HG03196 (cell line): ENCODE data around the gene NOXO1.
"Not testable (repeated sequence)": the region's sequence is repeated elsewhere in the genome, so short reads cannot be mapped to it uniquely, and the experiment has no call there.

ENCODE experiments used
- ATAC-seq: cut with Tn5 transposase; IDR thresholded peaks from one replicate; pipeline ENCODE4 v1.9.1; 2021; ENCODE audit not compliant: unreplicated experiment

The NOXO1 gene

DNA sequence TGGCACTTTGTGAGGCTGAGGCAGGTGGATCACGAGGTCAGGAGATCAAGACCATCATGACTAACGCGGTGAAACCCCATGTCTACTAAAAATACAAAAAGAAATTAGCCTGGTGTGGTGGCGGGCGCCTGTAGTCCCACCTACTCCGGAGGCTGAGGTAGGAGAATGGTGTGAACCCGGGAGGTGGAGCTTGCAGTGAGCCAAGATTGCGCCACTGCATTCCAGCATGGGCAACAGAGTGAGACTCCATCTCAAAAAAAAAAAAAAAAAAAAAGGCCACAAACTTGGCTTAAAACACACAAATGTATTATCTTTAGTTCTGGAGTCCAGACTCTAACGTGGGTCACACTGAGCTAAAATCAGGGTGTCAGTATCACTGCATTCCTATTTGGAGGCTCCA, 30.5 kb upstream of the NOXO1 start:
- ATAC-seq, result not testable (repeated sequence)

GRCh38 chr16:2009791-2010510, 28.7 kb upstream of the NOXO1 start, which contains the start of gene ZNF598:
Gene ZNF598 (minus strand): TSS chr16:2009821.
- ATAC-seq, result peak; percentile 70

GRCh38 chr16:2009164-2009711, 28.0 kb upstream of the NOXO1 start:
- ATAC-seq, result peak; percentile 38

- ATAC-seq, result peak; percentile 1
These were observed 27.4 kb upstream of the NOXO1 start for GRCh38 chr16:2008631-2009163.

DNA sequence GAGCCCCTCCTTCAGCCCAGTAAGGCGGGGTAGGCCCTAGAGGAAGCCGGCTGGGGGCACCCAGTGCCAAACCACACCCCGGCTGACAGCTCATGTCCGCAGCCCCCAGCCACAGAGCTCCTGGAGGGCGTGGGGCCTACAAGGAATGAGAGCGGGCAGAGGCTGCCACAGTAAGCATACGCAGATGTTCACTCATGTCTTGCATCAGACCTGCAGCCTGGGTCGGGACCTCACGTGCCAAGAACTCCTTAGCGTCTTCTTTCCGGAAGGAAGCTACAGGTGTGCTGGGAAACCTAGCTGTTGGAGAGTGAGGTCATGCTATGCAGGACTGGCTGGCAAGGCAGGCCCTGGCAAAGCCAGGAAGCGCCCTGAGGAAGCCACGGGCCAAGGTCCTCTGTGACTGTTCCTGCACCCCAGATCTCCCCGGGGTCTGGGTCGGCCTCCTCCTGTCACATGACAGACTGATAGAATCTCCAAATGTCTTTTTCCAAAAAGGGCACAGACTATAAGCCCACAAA, 26.8 kb upstream of the NOXO1 start:
- no peak for ATAC-seq

- no peak for ATAC-seq
These were observed 26.0 kb upstream of the NOXO1 start for GRCh38 chr16:2007081-2007836.

DNA sequence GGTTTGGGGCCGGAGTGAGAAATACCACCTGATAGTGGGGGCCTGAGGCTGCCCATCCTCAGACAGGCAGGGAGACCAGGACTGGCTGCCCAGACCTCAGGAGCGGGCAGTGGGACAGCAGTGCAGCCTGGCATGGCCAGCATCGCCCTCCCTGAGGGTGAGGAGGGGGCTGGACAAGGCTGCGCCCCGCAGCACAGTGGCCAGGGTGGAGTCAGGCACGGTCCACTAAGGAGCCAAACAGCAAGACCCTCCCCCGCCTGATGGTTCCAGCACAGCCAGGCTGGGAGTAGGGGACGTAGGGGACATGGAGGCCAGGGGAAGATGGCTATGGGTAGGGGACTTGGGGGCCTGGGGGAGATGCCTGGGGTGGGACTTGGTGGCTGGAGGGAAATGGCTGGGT, 25.0 kb upstream of the NOXO1 start:
- ATAC-seq, result no peak

DNA sequence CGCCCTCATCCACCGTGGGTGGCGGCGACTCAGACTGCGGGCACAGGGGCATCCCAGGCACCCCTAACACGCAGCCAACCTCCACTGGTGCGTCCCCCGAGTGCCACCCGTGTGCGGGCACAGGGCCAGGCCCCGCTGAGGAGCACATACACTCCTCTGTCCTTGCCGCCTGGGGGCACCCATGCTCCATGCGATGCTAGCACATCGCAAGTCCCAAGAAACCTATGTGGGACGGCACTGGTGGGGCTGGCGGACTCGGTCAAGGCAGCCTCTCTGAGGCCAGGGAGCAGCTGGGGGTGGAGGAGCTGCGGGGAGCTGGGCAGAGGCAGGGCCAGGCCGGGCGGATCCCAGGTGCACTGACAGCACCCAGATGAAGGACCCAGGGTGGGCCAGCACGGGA, 24.4 kb upstream of the NOXO1 start:
- no peak for ATAC-seq

DNA sequence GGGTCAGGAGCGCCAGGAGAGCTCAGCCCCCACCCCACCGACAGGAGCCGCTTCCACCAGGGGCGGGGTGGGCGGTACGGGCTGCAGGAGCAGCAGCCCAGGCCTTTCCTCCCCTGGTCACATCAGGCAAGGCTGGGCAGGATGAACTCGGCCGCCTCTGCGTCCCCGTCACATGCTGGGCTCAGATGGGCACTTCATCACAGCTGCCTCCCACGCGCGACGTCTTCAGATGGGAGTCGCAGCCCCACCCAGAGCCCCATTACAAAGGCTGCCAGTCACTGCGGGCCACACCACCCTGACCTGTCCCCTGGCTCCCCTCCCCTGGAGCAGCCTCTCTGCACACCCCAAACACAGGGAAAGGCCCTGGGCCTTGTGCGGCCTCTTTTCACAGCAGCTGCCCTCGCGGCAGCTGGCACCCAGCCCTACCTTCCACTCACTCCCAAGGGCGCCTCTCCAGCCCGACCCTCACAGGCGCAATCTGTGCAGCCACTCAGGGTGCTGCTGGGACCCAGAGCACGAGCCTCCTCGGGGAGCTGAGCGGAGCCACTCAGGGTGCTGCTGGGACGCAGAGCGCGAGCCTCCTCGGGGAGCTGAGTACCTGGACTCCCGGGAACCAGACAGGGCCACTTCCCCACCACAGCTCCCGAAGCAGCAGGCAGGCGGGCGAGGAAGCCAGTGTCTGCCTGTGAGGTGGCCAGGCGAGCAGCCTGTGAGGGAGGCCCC, 23.7 kb upstream of the NOXO1 start:
- no peak for ATAC-seq

GRCh38 chr16:2003827-2004641, 22.8 kb upstream of the NOXO1 start:
- ATAC-seq, result peak; percentile 45

DNA sequence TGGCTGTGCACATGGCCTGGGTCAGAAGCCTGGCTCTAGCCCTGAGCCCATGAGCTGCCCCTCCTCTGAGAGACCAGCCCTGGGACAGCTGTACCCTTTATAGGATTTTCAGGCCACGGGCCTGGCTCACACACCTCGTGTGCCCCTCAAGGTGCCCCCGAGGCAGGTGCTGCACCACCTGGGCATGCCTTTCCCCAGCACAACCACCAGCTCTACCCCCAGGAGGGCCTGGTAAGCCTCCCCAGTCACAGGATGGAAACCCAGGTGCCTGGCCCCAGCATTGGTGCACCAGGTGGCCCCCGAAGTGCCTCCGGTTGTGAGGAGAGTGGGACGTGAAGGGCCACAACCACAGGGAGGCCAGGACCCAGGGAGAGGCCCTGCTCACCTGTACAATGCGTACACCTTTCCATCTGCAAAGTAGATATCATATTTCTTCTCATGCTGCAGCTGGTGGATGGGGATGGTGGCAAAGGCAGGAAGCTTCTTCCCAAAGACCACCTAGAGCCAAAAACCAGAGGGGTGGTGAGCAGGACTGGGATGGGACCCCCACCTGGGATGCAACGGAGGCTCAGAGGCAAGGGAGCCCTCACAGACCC, 22.1 kb upstream of the NOXO1 start:
- no peak for ATAC-seq

GRCh38 chr16:2002406-2003230, 21.3 kb upstream of the NOXO1 start:
- ATAC-seq, result no peak

DNA sequence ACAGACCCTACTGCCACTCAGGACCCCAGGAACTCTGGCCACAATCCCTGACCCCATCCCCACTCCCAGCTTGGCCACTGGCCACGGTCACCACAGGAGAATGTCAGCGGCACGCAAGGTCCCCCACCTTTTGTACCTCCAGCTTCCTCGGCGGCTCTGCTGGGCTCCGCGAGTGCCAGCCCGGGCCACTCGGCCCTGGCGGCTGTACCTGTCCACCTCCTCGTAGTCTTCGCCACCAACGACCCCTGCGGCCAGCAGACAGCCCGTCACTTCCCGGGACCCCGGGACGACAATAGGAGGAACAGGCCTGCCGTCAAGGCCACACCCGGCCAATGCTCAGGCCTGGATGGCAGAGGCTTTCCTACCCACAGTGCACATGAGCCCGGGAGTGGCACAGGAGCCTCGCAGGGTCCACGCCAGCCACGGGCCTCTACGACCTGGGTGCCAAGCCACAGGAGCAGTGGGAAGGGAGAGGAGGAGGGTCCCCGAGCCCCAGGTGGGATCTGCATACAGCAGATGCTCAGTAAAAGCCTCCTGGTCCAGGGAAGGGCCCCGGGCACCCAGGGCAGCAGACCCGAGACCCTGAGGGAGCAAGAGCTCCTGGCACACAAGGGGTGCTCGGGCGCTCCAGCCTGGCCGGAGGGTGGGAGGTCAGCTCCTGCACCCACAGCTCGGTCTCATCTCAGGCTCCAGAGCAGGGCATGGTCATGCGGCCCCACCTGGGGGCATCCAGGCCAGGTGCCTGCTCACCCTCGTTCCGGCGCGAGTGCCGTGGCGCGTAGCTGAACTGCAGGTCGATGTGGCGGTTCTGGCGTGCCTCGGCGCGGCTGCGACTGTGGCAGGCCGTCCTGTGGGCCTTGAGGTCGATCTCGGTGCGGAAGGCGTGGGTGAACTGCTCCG, 20.4 kb upstream of the NOXO1 start:
- no peak for ATAC-seq

- ATAC-seq, result no peak
These were observed 19.8 kb upstream of the NOXO1 start for GRCh38 chr16:2001035-2001434.

GRCh38 chr16:1999866-2000514, 18.7 kb upstream of the NOXO1 start:
- ATAC-seq, result no peak

DNA sequence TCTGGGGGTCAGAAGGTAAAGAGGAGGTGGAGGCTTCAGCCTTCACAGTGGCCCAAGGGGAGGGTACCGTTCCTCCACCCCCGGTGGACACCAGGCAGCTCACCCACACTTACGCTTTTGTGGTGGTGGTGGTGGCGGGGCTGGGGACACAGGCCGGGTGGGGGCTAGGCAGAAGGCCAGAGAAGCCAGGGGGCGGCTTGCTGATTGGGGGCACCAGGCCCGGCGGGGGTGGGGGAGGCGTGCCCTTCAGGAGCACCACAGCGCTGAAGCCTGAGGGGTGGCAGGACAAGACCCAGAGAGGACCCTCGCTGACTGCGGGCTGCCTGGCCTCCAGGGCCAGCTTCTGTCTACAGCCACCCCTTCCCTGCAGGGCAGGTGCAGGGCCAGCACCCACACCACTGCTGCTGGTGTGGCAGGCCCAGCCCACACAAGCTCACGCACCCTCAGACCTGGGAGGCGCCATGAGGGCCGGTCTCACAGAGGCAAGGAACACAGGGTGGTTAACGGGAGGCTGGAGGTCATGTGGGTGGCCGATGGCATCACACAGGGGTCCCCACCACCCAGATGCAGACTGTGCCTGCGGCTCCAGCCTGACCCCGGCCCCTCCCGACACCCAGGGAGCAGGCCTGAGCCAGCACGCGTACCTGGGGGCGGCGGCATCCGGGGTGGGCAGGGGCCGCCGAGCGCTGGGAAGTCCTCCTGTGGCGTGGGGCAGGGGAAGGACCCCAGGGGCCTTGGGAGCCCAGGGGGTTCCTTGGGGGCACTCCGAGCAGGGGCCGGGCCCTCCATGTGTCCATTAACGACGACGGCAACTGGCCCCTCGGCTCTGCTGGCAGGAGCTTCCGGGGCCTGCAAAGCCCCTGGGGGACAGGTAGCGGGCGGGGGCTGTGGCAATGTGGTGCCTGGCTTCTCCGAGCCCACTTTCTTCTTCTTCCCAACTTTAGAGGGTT, 17.9 kb upstream of the NOXO1 start:
- no peak for ATAC-seq
